ENCODE measurements around the gene MRPS6. TPM values are rescaled to one million over a fixed set of nuclear protein-coding genes. Genes with fewer than 3 reads are reported as not detected.

Gene MRPS6
- total RNA-seq, 2 donors from 2014 or later: 122 to 188 TPM

DNA sequence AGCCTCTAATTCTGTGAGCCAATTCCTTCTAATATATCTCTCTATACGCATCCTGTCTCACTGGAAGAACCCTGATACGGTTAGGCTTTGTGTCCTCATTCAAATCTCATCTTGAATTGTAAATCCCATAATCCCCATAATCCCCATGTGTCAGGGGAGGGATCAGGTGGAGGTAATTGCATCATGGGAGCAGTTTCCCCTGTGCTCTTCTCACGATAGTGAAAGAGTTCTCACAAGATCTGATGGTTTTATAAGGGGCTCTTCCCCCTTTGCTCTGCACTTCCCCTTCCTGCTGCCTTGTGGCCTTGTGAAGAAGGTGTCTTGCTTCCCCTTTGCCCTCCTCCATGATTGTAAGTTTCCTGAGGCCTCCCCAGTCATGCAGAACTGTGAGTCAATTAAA is 116.1 kb downstream of the MRPS6 start:
- no peak for DNase-seq (ENCODE audit: low spot score)
- Mint-ChIP-seq H3K27ac (no peak overlapping the region), H3K4me3 (no peak overlapping the region), H3K27me3 (no peaks in the 10 kb centered on the region), H3K36me3 (no peaks in the 10 kb centered on the region), H3K9me3 (no peaks in the 10 kb centered on the region), H3K4me1 (ENCODE audit: low read depth in 2 of 2) (peaks cover 5 to 22% of the 10 kb centered on the region in 2 donors)
- no peak for ATAC-seq

DNA sequence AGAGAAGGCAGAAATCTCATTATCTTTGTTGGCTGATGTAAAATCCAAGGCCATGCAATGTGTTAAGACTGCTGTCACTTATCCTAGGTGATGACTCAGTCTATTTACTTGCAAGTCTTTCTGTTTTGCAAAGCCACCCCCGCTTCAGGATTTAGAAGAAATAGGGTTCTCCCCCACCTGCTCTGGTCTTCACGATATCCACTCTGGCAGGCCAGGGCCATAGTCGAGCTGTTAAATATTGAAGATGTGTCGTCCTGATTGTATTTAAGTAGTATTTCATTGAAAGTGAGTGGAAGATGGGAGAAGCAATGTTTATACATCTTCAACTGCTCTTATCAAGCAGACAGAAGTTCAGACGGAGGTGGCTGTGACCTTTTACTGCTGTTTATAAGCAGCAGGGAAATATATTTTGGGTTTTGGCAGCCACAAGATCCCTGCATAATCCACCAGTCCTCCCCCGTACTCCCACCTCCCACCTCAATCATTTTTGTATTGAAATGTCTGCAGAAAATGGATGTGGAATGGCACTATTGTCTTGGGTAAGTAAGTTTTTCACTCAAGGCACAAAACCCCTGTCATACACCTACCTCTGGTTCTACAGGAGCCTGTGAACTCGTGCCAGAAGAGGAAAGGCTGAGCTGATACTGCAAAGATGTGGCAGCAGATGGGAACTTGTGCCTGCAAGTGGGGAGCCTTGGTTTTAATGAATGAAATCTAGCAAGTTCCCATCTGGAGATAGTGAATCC is 117.4 kb downstream of the MRPS6 start:
- no peak overlapping the region for H3K4me3 Mint-ChIP-seq
- H3K27ac Mint-ChIP-seq: peak overlapping the region in 1 of 2 donors; percentile 70
- H3K9me3 Mint-ChIP-seq: no peaks in the 10 kb centered on the region
- H3K36me3 Mint-ChIP-seq: no peaks in the 10 kb centered on the region
- no peak for ATAC-seq
- no peak for DNase-seq (ENCODE audit: low spot score)
- no peaks in the 10 kb centered on the region for H3K27me3 Mint-ChIP-seq
- peaks cover 5 to 22% of the 10 kb centered on the region in 2 donors for H3K4me1 Mint-ChIP-seq (ENCODE audit: low read depth in 2 of 2)

DNA sequence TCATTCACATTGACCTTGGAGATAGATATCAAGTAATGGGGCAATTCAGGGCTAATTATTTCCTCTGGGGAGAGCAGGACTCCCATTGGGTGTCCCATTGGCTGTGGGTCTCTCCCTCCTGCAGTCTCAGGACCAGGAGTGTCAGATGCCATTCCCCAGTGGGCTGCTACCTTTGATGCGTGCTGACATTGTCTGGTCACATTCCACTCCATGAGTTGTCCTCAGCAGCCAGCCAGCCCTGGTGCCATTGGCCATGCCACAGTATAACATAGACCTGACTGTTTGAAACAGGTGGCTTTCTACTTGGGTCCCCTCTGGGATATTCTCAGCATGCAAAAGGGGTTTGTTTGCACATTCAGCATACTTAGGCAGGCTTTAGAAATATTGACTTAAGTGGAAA is 118.5 kb downstream of the MRPS6 start:
- DNase-seq (ENCODE audit: low spot score) (no peak), ATAC-seq (no peak)
- Mint-ChIP-seq H3K27ac (peak overlapping the region in 1 of 2 donors; percentile 20), H3K4me3 (no peak overlapping the region), H3K36me3 (no peaks in the 10 kb centered on the region), H3K9me3 (no peaks in the 10 kb centered on the region), H3K27me3 (no peaks in the 10 kb centered on the region), H3K4me1 (ENCODE audit: low read depth in 2 of 2) (peaks cover 5 to 22% of the 10 kb centered on the region in 2 donors)

Other genes starting within 250 kb of the MRPS6 start
- gene ATP5PO, start 157.8 kb upstream of the MRPS6 start, total RNA-seq: 100 to 1,000 TPM; 123 to 142 TPM
- gene SLC5A3, start within 50 bp of the MRPS6 start, total RNA-seq: 10 to 100 TPM; 36.1 to 59.1 TPM